ENCODE data around the gene USP54. TPM values are rescaled to one million over a fixed set of nuclear protein-coding genes. Genes with fewer than 3 reads are reported as not detected.

USP54 gene
- total and polyA plus RNA-seq, 8 donors, result 12.1 to 49.9 (median 25.5) TPM

DNA sequence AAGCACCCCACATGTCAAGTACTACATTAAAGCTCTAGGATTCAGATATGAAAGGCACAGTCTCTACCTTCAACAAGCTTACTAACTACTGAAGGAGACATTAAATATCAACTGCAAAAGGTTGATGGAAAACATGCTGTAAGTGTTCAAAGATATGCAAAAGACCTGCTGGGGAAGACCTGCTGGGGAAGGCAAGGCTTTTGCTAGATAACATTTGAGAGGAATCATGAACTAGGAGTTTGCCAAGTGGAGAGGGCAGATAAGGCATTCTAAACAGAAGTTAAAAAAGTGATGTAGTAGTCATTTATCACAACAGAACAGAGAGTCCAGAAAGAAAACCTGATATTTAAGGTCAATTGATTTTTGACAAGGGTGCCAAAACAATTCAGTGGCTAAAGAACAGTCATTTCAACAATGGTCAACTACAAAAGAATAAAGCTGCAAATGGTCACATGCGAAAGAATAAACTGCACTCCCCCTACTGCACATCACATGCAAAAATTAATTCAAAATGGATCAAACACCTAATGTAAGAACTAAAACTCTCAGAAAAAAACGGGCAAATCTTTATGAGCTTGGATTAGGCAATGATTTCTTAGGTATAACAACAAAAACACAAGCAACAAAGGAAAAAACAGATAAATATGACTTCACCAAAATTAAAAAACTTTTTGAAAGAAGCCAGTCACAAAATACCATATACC is 134.8 kb downstream of the USP54 start:
- intact Hi-C loops (cut with DNase I), result no loop called here
- Histone ChIP-seq H3K36me3 (no peaks in the 10 kb centered on the region), H3K4me1 (no peaks in the 10 kb centered on the region), H3K27me3 (no peaks in the 10 kb centered on the region), H3K27ac (no peak overlapping the region), H3K9me3 (no peaks in the 10 kb centered on the region), H3K4me3 (no peak overlapping the region)
- FAIRE-seq (no peak), ATAC-seq (no peak), DNase-seq (no peak)
- TF ChIP-seq, protein P1, sequence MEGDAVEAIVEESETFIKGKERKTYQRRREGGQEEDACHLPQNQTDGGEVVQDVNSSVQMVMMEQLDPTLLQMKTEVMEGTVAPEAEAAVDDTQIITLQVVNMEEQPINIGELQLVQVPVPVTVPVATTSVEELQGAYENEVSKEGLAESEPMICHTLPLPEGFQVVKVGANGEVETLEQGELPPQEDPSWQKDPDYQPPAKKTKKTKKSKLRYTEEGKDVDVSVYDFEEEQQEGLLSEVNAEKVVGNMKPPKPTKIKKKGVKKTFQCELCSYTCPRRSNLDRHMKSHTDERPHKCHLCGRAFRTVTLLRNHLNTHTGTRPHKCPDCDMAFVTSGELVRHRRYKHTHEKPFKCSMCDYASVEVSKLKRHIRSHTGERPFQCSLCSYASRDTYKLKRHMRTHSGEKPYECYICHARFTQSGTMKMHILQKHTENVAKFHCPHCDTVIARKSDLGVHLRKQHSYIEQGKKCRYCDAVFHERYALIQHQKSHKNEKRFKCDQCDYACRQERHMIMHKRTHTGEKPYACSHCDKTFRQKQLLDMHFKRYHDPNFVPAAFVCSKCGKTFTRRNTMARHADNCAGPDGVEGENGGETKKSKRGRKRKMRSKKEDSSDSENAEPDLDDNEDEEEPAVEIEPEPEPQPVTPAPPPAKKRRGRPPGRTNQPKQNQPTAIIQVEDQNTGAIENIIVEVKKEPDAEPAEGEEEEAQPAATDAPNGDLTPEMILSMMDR (IDR thresholded peaks at IDR 0.05), result no peak
- 64 to 65% methylated on average over 2 of the region's 2 CpGs for WGBS, 2 donors

GRCh38 chr10:73449113-73449512 is 142.0 kb downstream of the USP54 start:
- Histone ChIP-seq H3K27me3 (no peaks in the 10 kb centered on the region), H3K4me1 (no peaks in the 10 kb centered on the region), H3K4me3 (no peak overlapping the region), H3K36me3 (peaks cover 0 to 10% (median 0%) of the 10 kb centered on the region in 3 donors), H3K27ac (no peak overlapping the region), H3K9me3 (no peaks in the 10 kb centered on the region)
- ATAC-seq (no peak), FAIRE-seq (no peak), DNase-seq (no peak)
- 76 to 79% methylated on average over 1 of the region's 1 CpG for WGBS, 2 donors
- TF ChIP-seq, protein P1 (IDR thresholded peaks at IDR 0.05), result no peak
- intact Hi-C loops (cut with DNase I), result no loop called here

DNA sequence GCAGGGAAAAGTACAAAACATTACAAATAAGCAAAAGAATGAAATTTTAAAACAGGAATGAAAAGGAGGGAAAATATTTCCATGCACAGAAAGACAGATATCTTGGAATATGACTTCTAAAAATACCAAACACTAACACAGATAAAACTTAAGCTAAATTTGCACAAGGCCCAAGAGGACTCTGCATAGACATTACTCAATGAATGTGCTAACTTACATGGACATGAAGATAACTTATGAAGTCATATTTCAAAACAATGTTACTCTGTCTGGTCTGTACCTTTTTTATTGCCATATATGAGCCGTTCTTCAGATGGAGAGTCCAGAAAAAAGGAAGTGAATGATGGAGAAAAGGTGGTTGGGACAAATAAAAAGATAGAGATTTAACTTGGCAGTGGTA is 142.8 kb downstream of the USP54 start:
- peaks cover 0 to 16% (median 0%) of the 10 kb centered on the region in 3 donors for H3K36me3 ChIP-seq
- no peak overlapping the region for H3K4me3 ChIP-seq
- DNase-seq, result no peak
- no peaks in the 10 kb centered on the region for H3K27me3 ChIP-seq
- no peak for FAIRE-seq
- no peaks in the 10 kb centered on the region for H3K9me3 ChIP-seq
- TF ChIP-seq, protein P1 (IDR thresholded peaks at IDR 0.05), result no peak
- no peaks in the 10 kb centered on the region for H3K4me1 ChIP-seq
- ATAC-seq, result no peak
- 88 to 90% methylated on average over 1 of the region's 1 CpG for WGBS, 2 donors
- intact Hi-C loops (cut with DNase I), result no loop called here
- no peak overlapping the region for H3K27ac ChIP-seq

Other genes starting within 250 kb of the USP54 start
- gene CFAP70, start 232.5 kb downstream of the USP54 start, total RNA-seq, result 1 to 10 TPM; 1.3 to 4.9 (median 2.9) TPM
- gene CFAP70, start 232.5 kb downstream of the USP54 start, polyA plus RNA-seq, result 10 to 100 TPM in 1 of 2 donors, 1 to 10 TPM in 1; 10.0 to 28.8 TPM
- 10 to 100 TPM; 31.0 to 59.5 (median 45.4) TPM for gene ANXA7, start 177.3 kb downstream of the USP54 start, total RNA-seq
- gene ANXA7, start 177.3 kb downstream of the USP54 start, polyA plus RNA-seq, result 10 to 100 TPM; 21.6 to 58.5 TPM
- gene MSS51, start 157.8 kb downstream of the USP54 start, total RNA-seq, result 1 to 10 TPM in 3 of 6 donors, under 1 TPM in 3; 0.28 to 1.3 (median 1.0) TPM
- 1 to 10 TPM; 2.0 to 2.6 TPM for gene MSS51, start 157.8 kb downstream of the USP54 start, polyA plus RNA-seq
- gene PPP3CB, start 95.3 kb downstream of the USP54 start, total RNA-seq, result 10 to 100 TPM; 13.6 to 25.2 (median 17.6) TPM
- 10 to 100 TPM; 18.6 to 29.9 TPM for gene PPP3CB, start 95.3 kb downstream of the USP54 start, polyA plus RNA-seq
- under 1 TPM in 2 of 6 donors, not detected in 4; 0.21 to 0.31 TPM for gene MYOZ1, start 50.1 kb upstream of the USP54 start, total RNA-seq
- gene MYOZ1, start 50.1 kb upstream of the USP54 start, polyA plus RNA-seq, result 1 to 10 TPM in 1 of 2 donors, under 1 TPM in 1; 0.11 to 1.2 TPM
- under 1 TPM in 1 of 6 donors, not detected in 5; 0.31 TPM for gene SYNPO2L, start 64.7 kb upstream of the USP54 start, total RNA-seq
- under 1 TPM; 0.02 to 0.04 TPM for gene SYNPO2L, start 64.7 kb upstream of the USP54 start, polyA plus RNA-seq
- 1 to 10 TPM; 4.3 to 8.7 (median 7.0) TPM for gene AGAP5, start 106.8 kb upstream of the USP54 start, total RNA-seq
- gene AGAP5, start 106.8 kb upstream of the USP54 start, polyA plus RNA-seq, result 10 to 100 TPM; 11.8 to 18.4 TPM
- 10 to 100 TPM; 23.3 to 42.5 (median 30.2) TPM for gene SEC24C, start 153.0 kb upstream of the USP54 start, total RNA-seq
- 10 to 100 TPM; 33.1 to 36.2 TPM for gene SEC24C, start 153.0 kb upstream of the USP54 start, polyA plus RNA-seq
- 1 to 10 TPM; 4.4 to 9.6 (median 7.3) TPM for gene CHCHD1, start 190.7 kb upstream of the USP54 start, total RNA-seq
- 10 to 100 TPM; 26.3 to 31.7 TPM for gene CHCHD1, start 190.7 kb upstream of the USP54 start, polyA plus RNA-seq
- gene ZSWIM8, start 194.3 kb upstream of the USP54 start, total RNA-seq, result 10 to 100 TPM; 20.7 to 73.3 (median 38.0) TPM
- gene ZSWIM8, start 194.3 kb upstream of the USP54 start, polyA plus RNA-seq, result 100 to 1,000 TPM; 160 to 187 TPM
- gene NDST2, start 220.3 kb upstream of the USP54 start, total RNA-seq, result 10 to 100 TPM in 3 of 6 donors, 1 to 10 TPM in 3; 7.8 to 20.5 (median 10.2) TPM
- gene NDST2, start 220.3 kb upstream of the USP54 start, polyA plus RNA-seq, result 10 to 100 TPM; 12.6 to 17.7 TPM

Data from pancreas (tissue), 10 donors.